Dendritic cell treated with granulocyte-macrophage colony-stimulating factor and Interleukin-4, amounts not matched to agents 40 ng/mL and 50 ng/mL, for 4 days (primary cell): ENCODE results near the gene TLDC2.
"Not testable (repeated sequence)": the region's sequence is repeated elsewhere in the genome, so short reads cannot be mapped to it uniquely, and the experiment has no call there.

Experiments used
- H3K27ac Mint-ChIP-seq: one replicate; pipeline ENCODE4 v1.8.0; 2022; ENCODE audit warnings: mild to moderate bottlenecking, mixed read lengths
- H3K27me3 Mint-ChIP-seq: one replicate; pipeline ENCODE4 v1.8.0; 2022; ENCODE audit warnings: mild to moderate bottlenecking, mixed read lengths
- H3K36me3 Mint-ChIP-seq: one replicate; pipeline ENCODE4 v1.8.0; 2022; ENCODE audit warnings: low read depth, mixed read lengths
- H3K4me1 Mint-ChIP-seq: one replicate; pipeline ENCODE4 v1.8.0; 2022; ENCODE audit warnings: low read depth, mixed read lengths
- H3K4me3 Mint-ChIP-seq: one replicate; pipeline ENCODE4 v1.8.0; 2022; ENCODE audit warnings: mild to moderate bottlenecking, moderate library complexity, mixed read lengths
- H3K9me3 Mint-ChIP-seq: one replicate; pipeline ENCODE4 v1.8.0; 2022; ENCODE audit warnings: mixed read lengths
- intact Hi-C: fragments of 100-400 bp; cut with micrococcal nuclease; formaldehyde crosslinking; loops from one replicate; pipeline ENCODE4 v1.15.0; 2022

Gene TLDC2

GRCh38 chr20:36866681-36867495 is 9.1 kb upstream of the TLDC2 start:
- peaks cover 24% of the 10 kb centered on the region for H3K27me3 Mint-ChIP-seq
- H3K9me3 Mint-ChIP-seq = no peaks in the 10 kb centered on the region
- H3K4me3 Mint-ChIP-seq = no peak overlapping the region
- H3K27ac Mint-ChIP-seq = peak overlapping the region; percentile 47
- peaks cover 37% of the 10 kb centered on the region for H3K4me1 Mint-ChIP-seq
- intact Hi-C loops = loop anchor here (10.0 kb wide), 2 partner anchors 92 to 252 kb away; partner anchors contain the start of gene DSN1
- H3K36me3 Mint-ChIP-seq = no peaks in the 10 kb centered on the region

GRCh38 chr20:36871640-36872570 is 4.0 kb upstream of the TLDC2 start:
- peaks cover 29% of the 10 kb centered on the region for H3K4me1 Mint-ChIP-seq
- intact Hi-C loops = no loop called here
- H3K9me3 Mint-ChIP-seq = no peaks in the 10 kb centered on the region
- H3K36me3 Mint-ChIP-seq = peaks cover 7% of the 10 kb centered on the region
- no peak overlapping the region for H3K4me3 Mint-ChIP-seq
- peaks cover 7% of the 10 kb centered on the region for H3K27me3 Mint-ChIP-seq
- no peak overlapping the region for H3K27ac Mint-ChIP-seq

- intact Hi-C loops = no loop called here
- H3K4me1 Mint-ChIP-seq = peaks cover 23% of the 10 kb centered on the region
- peaks cover 7% of the 10 kb centered on the region for H3K27me3 Mint-ChIP-seq
- no peaks in the 10 kb centered on the region for H3K9me3 Mint-ChIP-seq
- H3K4me3 Mint-ChIP-seq = no peak overlapping the region
- H3K36me3 Mint-ChIP-seq = peaks cover 8% of the 10 kb centered on the region
- H3K27ac Mint-ChIP-seq = no peak overlapping the region
Observed at GRCh38 chr20:36872852-36873251, 3.1 kb upstream of the TLDC2 start.

GRCh38 chr20:36873498-36874189 is 2.3 kb upstream of the TLDC2 start:
- Mint-ChIP-seq H3K4me3 (no peak overlapping the region), H3K9me3 (no peaks in the 10 kb centered on the region), H3K27ac (no peak overlapping the region), H3K36me3 (peaks cover 8% of the 10 kb centered on the region), H3K4me1 (peaks cover 23% of the 10 kb centered on the region), H3K27me3 (peaks cover 7% of the 10 kb centered on the region)
- intact Hi-C loops = no loop called here

GRCh38 chr20:36875093-36875492 is 845 bp upstream of the TLDC2 start:
- H3K36me3 Mint-ChIP-seq, H3K4me3 Mint-ChIP-seq, H3K27ac Mint-ChIP-seq: not testable (repeated sequence)

GRCh38 chr20:36876473-36876833 is 515 bp downstream of the TLDC2 start:
- H3K9me3 Mint-ChIP-seq = no peaks in the 10 kb centered on the region
- H3K27me3 Mint-ChIP-seq = peaks cover 7% of the 10 kb centered on the region
- no peak overlapping the region for H3K4me3 Mint-ChIP-seq
- no peak overlapping the region for H3K27ac Mint-ChIP-seq
- intact Hi-C loops = no loop called here
- H3K36me3 Mint-ChIP-seq = peaks cover 18% of the 10 kb centered on the region
- H3K4me1 Mint-ChIP-seq = peaks cover 19% of the 10 kb centered on the region

More at GRCh38 chr20:36875093-36875492, 845 bp upstream of the TLDC2 start:
- H3K27me3 Mint-ChIP-seq, intact Hi-C loops, H3K9me3 Mint-ChIP-seq: not testable (repeated sequence)
- peaks cover 19% of the 10 kb centered on the region for H3K4me1 Mint-ChIP-seq

- intact Hi-C loops = no loop called here
- no peaks in the 10 kb centered on the region for H3K27me3 Mint-ChIP-seq
- H3K27ac Mint-ChIP-seq = no peak overlapping the region
- H3K4me3 Mint-ChIP-seq = no peak overlapping the region
- H3K4me1 Mint-ChIP-seq = peaks cover 12% of the 10 kb centered on the region
- H3K36me3 Mint-ChIP-seq = peaks cover 37% of the 10 kb centered on the region
- no peaks in the 10 kb centered on the region for H3K9me3 Mint-ChIP-seq
Observed at GRCh38 chr20:36878941-36879340, 3.0 kb downstream of the TLDC2 start.

- Mint-ChIP-seq H3K4me3 (no peak overlapping the region), H3K27ac (no peak overlapping the region), H3K36me3 (peaks cover 40% of the 10 kb centered on the region), H3K9me3 (no peaks in the 10 kb centered on the region), H3K27me3 (no peaks in the 10 kb centered on the region), H3K4me1 (peaks cover 27% of the 10 kb centered on the region)
- intact Hi-C loops = no loop called here
Observed at GRCh38 chr20:36880741-36881250, 4.9 kb downstream of the TLDC2 start.

GRCh38 chr20:36881331-36881730 is 5.4 kb downstream of the TLDC2 start:
- H3K4me3 Mint-ChIP-seq = no peak overlapping the region
- peaks cover 33% of the 10 kb centered on the region for H3K4me1 Mint-ChIP-seq
- H3K36me3 Mint-ChIP-seq = peaks cover 44% of the 10 kb centered on the region
- H3K27me3 Mint-ChIP-seq = no peaks in the 10 kb centered on the region
- intact Hi-C loops = no loop called here
- H3K27ac Mint-ChIP-seq = no peak overlapping the region
- H3K9me3 Mint-ChIP-seq = no peaks in the 10 kb centered on the region

- H3K4me3 Mint-ChIP-seq = no peak overlapping the region
- peaks cover 42% of the 10 kb centered on the region for H3K36me3 Mint-ChIP-seq
- no peak overlapping the region for H3K27ac Mint-ChIP-seq
- peaks cover 38% of the 10 kb centered on the region for H3K4me1 Mint-ChIP-seq
- intact Hi-C loops = no loop called here
- H3K9me3 Mint-ChIP-seq = no peaks in the 10 kb centered on the region
- no peaks in the 10 kb centered on the region for H3K27me3 Mint-ChIP-seq
Observed at GRCh38 chr20:36881888-36882287, 6.0 kb downstream of the TLDC2 start.

- intact Hi-C loops = no loop called here
- peaks cover 52% of the 10 kb centered on the region for H3K36me3 Mint-ChIP-seq
- no peaks in the 10 kb centered on the region for H3K27me3 Mint-ChIP-seq
- H3K9me3 Mint-ChIP-seq = no peaks in the 10 kb centered on the region
- peak overlapping the region; percentile 62 for H3K27ac Mint-ChIP-seq
- H3K4me3 Mint-ChIP-seq = no peak overlapping the region
- peaks cover 54% of the 10 kb centered on the region for H3K4me1 Mint-ChIP-seq
Observed at GRCh38 chr20:36883977-36884535, 8.1 kb downstream of the TLDC2 start.

- Mint-ChIP-seq H3K27me3 (no peaks in the 10 kb centered on the region), H3K27ac (peak overlapping the region; percentile 65), H3K9me3 (no peaks in the 10 kb centered on the region), H3K4me3 (no peak overlapping the region), H3K36me3 (peaks cover 65% of the 10 kb centered on the region), H3K4me1 (peaks cover 57% of the 10 kb centered on the region)
- intact Hi-C loops = no loop called here
Observed at GRCh38 chr20:36885356-36885755, 9.4 kb downstream of the TLDC2 start.
